ENCODE measurements around the gene SENP1. TPM values are rescaled to one million over a fixed set of nuclear protein-coding genes. Genes with fewer than 3 reads are reported as not detected.

SENP1 gene
- total RNA-seq, 1 experiment from 2014 or later: 28.8 TPM

DNA sequence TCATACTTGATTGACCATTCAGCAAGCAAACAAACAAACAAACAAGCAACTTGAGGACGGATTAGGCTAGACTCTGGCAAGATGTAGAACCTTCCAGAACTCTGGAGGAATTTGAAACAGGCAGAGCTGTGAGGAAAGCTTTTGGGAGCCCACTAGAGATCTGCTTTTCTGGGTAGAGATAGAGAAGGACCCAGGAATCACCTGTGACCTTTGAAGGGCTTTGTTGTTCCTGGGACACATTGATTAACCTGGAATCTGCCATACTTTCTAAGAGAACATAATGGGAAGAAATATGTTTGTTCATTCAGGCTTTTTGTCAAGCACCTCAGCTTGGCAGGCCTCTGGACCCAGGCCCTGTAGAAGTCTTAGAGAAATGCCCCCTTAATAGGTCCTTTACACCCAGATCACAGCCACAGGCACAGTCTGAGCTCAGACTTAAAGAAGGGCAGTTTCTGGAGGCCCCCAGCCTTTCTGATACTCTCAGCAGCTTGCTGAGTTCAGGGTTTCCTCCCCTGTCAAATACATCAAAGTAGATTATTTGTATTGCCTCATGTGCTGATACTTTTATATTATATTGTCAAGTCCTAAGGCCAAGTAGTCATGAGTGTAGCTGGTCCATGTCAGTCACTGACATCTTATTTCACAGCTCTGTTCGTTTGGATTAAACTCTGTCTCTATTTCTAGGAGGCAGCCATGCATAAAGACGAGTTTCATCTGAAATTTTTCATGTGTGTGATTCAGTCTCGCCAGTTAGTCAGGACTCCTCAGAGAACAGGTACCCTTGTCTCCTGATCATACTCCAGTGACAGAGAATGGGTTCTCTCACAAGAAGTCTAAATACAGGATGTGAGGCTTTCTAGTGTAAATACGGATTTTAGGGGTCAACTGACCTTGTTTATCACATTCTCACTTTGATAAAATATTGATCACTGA is 1.1 kb upstream of the SENP1 start:
- Histone ChIP-seq H4K5ac (ENCODE audit: insufficient read length, low read depth, low read length) (peak overlapping the region; percentile 99), H2AFZ (ENCODE audit: low read length) (no peak overlapping the region), H3K9ac (ENCODE audit: extremely low read depth, insufficient read length, low read length) (peak overlapping the region; percentile 98), H3K4me1 (ENCODE audit: insufficient read depth, low read length) (peaks cover 7% of the 10 kb centered on the region), H3K56ac (ENCODE audit: insufficient read length, low read depth, low read length) (peak overlapping the region; percentile 89), H3K79me2 (ENCODE audit: insufficient read depth, low read length) (peaks cover 3% of the 10 kb centered on the region; the same call in 1 of the 2 replicates), H2BK5ac (ENCODE audit: insufficient read length, low read length) (no peak overlapping the region), H2BK12ac (ENCODE audit: insufficient read length, low read depth, low read length) (no peak overlapping the region), H3K14ac (ENCODE audit: insufficient read depth, low read length) (peak overlapping the region; percentile 100; the same call in 1 of the 2 replicates), H3K4me2 (ENCODE audit: insufficient read depth, insufficient read length, low read length) (peak overlapping the region; percentile 96), H3K4ac (ENCODE audit: low read depth, low read length) (no peak overlapping the region), H3K23me2 (ENCODE audit: insufficient read length, low read depth, low read length, poor library complexity, severe bottlenecking) (peaks cover 6% of the 10 kb centered on the region), H3K9me3 (ENCODE audit: control insufficient read depth, low read depth, low read length) (no peaks in the 10 kb centered on the region), H3K27ac (ENCODE audit: insufficient read length, low read depth, low read length) (peak overlapping the region; percentile 99), H4K8ac (replicated peaks; ENCODE audit: insufficient read length, low read depth, low read length) (peak overlapping the region; percentile 67), H3K27me3 (ENCODE audit: insufficient read depth, low read length) (no peaks in the 10 kb centered on the region), H4K91ac (ENCODE audit: insufficient read length, low read depth, low read length) (no peak overlapping the region), H4K20me1 (ENCODE audit: control insufficient read depth, insufficient read depth, insufficient read length) (no peaks in the 10 kb centered on the region), H3T11ph (ENCODE audit: low read length) (peak overlapping the region; percentile 95), H2BK120ac (ENCODE audit: low read depth, low read length, poor library complexity, severe bottlenecking) (no peak overlapping the region), H2BK15ac (ENCODE audit: low read depth, low read length) (no peak overlapping the region), H3K79me1 (ENCODE audit: insufficient read depth, low read depth, low read length, poor library complexity, severe bottlenecking) (no peaks in the 10 kb centered on the region), H3K18ac (ENCODE audit: insufficient read length, low read depth, low read length) (peak overlapping the region; percentile 100), H2BK20ac (ENCODE audit: low read depth, low read length, poor library complexity, severe bottlenecking) (no peak overlapping the region), H2AK5ac (ENCODE audit: insufficient read length, low read length) (no peak overlapping the region), H3K23ac (ENCODE audit: insufficient read length, low read depth, low read length) (no peak overlapping the region)
- peaks cover 16 to 18% of the 10 kb centered on the region in 2 experiments for H3K4me1 Mint-ChIP-seq
- peaks cover 13% of the 10 kb centered on the region for H3K27me3 Mint-ChIP-seq (ENCODE audit: low read depth)
- no CpG with 5 or more reads among the region's 5 CpGs for WGBS (ENCODE audit: extremely low coverage, insufficient read length, low lambda C conversion rate)
- no peaks in the 10 kb centered on the region for H3K9me3 Mint-ChIP-seq
- TF ChIP-seq, protein P1, sequence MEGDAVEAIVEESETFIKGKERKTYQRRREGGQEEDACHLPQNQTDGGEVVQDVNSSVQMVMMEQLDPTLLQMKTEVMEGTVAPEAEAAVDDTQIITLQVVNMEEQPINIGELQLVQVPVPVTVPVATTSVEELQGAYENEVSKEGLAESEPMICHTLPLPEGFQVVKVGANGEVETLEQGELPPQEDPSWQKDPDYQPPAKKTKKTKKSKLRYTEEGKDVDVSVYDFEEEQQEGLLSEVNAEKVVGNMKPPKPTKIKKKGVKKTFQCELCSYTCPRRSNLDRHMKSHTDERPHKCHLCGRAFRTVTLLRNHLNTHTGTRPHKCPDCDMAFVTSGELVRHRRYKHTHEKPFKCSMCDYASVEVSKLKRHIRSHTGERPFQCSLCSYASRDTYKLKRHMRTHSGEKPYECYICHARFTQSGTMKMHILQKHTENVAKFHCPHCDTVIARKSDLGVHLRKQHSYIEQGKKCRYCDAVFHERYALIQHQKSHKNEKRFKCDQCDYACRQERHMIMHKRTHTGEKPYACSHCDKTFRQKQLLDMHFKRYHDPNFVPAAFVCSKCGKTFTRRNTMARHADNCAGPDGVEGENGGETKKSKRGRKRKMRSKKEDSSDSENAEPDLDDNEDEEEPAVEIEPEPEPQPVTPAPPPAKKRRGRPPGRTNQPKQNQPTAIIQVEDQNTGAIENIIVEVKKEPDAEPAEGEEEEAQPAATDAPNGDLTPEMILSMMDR (conservative IDR thresholded peaks at IDR 0.05): no peak
- peak overlapping the region; percentile 99 to 100 (median 99); a peak in 6 of 7 replicates for H3K27ac Mint-ChIP-seq
- H3K4me3 Mint-ChIP-seq: peak overlapping the region; percentile 84 to 94
- H3K36me3 Mint-ChIP-seq (ENCODE audit: insufficient read depth in 1 of 3, low read depth in 3 of 3): no peaks in the 10 kb centered on the region
- DNase-seq: no peak
